MM.1S (cell line): ENCODE data around the gene FOXJ3.

Source experiments
- EZH2 ChIP-seq: fragments of 300-600 bp; sonication (generic); optimal IDR thresholded peaks from 2 replicates; pipeline ENCODE3; 2017; ENCODE audit warnings: low read depth, mild to moderate bottlenecking, antibody characterized with exemption, low read length, mixed read lengths
- EZH2phosphoT487 ChIP-seq: fragments of 300-600 bp; sonication (generic); IDR thresholded peaks from 2 replicates; pipeline ENCODE4 v1.6.1; 2018; ENCODE audit warnings: antibody characterized with exemption, low read length
- TF ChIP-seq, protein P1 (sequence below): fragments of 300-600 bp; sonication (generic); IDR thresholded peaks from 2 replicates; pipeline ENCODE4 v1.5.1; 2016; ENCODE audit warnings: antibody characterized with exemption, low read length, mixed read lengths

DNA sequence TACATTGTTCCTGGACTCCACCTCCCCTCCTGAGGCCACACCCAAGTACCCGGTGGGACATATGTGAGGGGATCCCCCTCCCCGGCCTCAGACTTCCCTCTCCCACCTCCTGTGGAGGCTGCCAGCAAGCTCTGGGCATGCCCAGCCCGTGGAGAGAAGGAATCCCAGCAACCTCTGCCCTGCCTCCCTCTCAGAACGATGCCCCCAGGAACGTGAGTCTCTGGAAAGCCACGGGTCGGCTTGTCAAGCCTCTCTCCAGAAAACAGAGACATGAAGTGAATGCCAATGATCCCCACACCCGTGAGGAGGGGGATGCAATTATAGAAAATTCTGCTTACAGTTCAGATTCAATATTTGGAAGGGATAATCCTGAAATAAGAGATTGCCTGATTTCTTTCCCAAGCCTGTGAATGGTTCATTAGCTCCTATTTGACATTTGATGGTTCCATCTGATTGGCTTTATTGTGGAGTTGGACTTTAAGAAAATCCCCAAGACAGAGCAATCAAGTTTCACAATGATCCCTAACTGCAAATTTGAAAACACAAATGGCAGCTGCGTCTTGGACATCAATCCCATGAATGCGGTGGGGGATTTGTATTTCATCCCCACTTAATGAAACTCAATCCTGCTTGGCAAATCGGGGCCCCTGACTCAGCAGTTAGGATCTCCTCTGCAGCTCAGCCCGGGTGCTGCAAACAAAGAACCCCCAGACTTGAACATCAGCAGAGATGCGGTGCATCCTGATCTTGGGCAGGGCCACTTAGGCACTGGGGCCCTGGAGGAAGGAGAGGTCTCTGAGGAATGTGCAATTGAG, 190.9 kb downstream of the FOXJ3 start:
- no peak for TF ChIP-seq EZH2
- TF ChIP-seq, protein P1, sequence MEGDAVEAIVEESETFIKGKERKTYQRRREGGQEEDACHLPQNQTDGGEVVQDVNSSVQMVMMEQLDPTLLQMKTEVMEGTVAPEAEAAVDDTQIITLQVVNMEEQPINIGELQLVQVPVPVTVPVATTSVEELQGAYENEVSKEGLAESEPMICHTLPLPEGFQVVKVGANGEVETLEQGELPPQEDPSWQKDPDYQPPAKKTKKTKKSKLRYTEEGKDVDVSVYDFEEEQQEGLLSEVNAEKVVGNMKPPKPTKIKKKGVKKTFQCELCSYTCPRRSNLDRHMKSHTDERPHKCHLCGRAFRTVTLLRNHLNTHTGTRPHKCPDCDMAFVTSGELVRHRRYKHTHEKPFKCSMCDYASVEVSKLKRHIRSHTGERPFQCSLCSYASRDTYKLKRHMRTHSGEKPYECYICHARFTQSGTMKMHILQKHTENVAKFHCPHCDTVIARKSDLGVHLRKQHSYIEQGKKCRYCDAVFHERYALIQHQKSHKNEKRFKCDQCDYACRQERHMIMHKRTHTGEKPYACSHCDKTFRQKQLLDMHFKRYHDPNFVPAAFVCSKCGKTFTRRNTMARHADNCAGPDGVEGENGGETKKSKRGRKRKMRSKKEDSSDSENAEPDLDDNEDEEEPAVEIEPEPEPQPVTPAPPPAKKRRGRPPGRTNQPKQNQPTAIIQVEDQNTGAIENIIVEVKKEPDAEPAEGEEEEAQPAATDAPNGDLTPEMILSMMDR = no peak
- no peak for TF ChIP-seq EZH2phosphoT487
